Activated T-helper 17 cell treated with anti-CD3 and anti-CD28 coated beads, Interleukin-2, amount 50 U/mL, for 72 hours (primary cell): ENCODE measurements around the gene MAP4K4. TPM values are rescaled to one million over a fixed set of nuclear protein-coding genes. Genes with fewer than 3 reads are reported as not detected.

Experiments used
- ATAC-seq: fragments of 150-1000 bp; cut with Tn5 transposase; replicated peaks from 2 replicates; pipeline ENCODE4 v1.10.0; 2021; ENCODE audit warnings: mild to moderate bottlenecking, moderate library complexity
- H3K27ac Mint-ChIP-seq: one replicate; pipeline ENCODE4 v1.8.0; 2022; ENCODE audit warnings: mixed read lengths
- H3K27me3 Mint-ChIP-seq: one replicate; pipeline ENCODE4 v1.8.0; 2022; ENCODE audit warnings: mixed read lengths
- H3K36me3 Mint-ChIP-seq: one replicate; pipeline ENCODE4 v1.8.0; 2022; ENCODE audit warnings: low read depth, mild to moderate bottlenecking, mixed read lengths
- H3K4me1 Mint-ChIP-seq: one replicate; pipeline ENCODE4 v1.8.0; 2022; ENCODE audit warnings: mixed read lengths
- H3K4me3 Mint-ChIP-seq: one replicate; pipeline ENCODE4 v1.8.0; 2022; ENCODE audit warnings: mild to moderate bottlenecking, mixed read lengths
- H3K9me3 Mint-ChIP-seq: one replicate; pipeline ENCODE4 v1.8.0; 2022; ENCODE audit warnings: mixed read lengths
- total RNA-seq, 2 donors: library from RNA; stranded (reverse); gene quantifications; one replicate each; pipeline ENCODE4 v1.2.3, GENCODE V29; 2022

Gene MAP4K4
- total RNA-seq, 2 donors from 2014 or later, result 26.4 to 54.9 TPM

GRCh38 chr2:101816598-101816997, 119.1 kb downstream of the MAP4K4 start:
- H3K27ac Mint-ChIP-seq, result no peak overlapping the region
- H3K36me3 Mint-ChIP-seq, result no peaks in the 10 kb centered on the region
- H3K9me3 Mint-ChIP-seq, result no peaks in the 10 kb centered on the region
- ATAC-seq, result no peak
- no peak overlapping the region for H3K4me3 Mint-ChIP-seq
- no peaks in the 10 kb centered on the region for H3K27me3 Mint-ChIP-seq
- H3K4me1 Mint-ChIP-seq, result peaks cover 56% of the 10 kb centered on the region

- no peaks in the 10 kb centered on the region for H3K27me3 Mint-ChIP-seq
- H3K9me3 Mint-ChIP-seq, result no peaks in the 10 kb centered on the region
- H3K27ac Mint-ChIP-seq, result no peak overlapping the region
- H3K4me3 Mint-ChIP-seq, result no peak overlapping the region
- no peaks in the 10 kb centered on the region for H3K36me3 Mint-ChIP-seq
- peaks cover 51% of the 10 kb centered on the region for H3K4me1 Mint-ChIP-seq
- no peak for ATAC-seq
Measured at GRCh38 chr2:101817481-101817880, 120.0 kb downstream of the MAP4K4 start.

GRCh38 chr2:101818531-101819451, 121.3 kb downstream of the MAP4K4 start:
- peak; percentile 50 for ATAC-seq
- peak overlapping the region; percentile 18 for H3K27ac Mint-ChIP-seq
- H3K4me1 Mint-ChIP-seq, result peaks cover 57% of the 10 kb centered on the region
- no peaks in the 10 kb centered on the region for H3K9me3 Mint-ChIP-seq
- peak overlapping the region; percentile 2 for H3K4me3 Mint-ChIP-seq
- H3K27me3 Mint-ChIP-seq, result no peaks in the 10 kb centered on the region
- no peaks in the 10 kb centered on the region for H3K36me3 Mint-ChIP-seq

- peak; percentile 86 for ATAC-seq
- Mint-ChIP-seq H3K9me3 (no peaks in the 10 kb centered on the region), H3K27me3 (no peaks in the 10 kb centered on the region), H3K36me3 (peaks cover 12% of the 10 kb centered on the region), H3K27ac (no peak overlapping the region), H3K4me1 (peaks cover 49% of the 10 kb centered on the region), H3K4me3 (peak overlapping the region; percentile 20)
Measured at GRCh38 chr2:101820519-101820918, 123.0 kb downstream of the MAP4K4 start.

GRCh38 chr2:101821059-101821805, 123.7 kb downstream of the MAP4K4 start:
- H3K27ac Mint-ChIP-seq, result no peak overlapping the region
- peaks cover 44% of the 10 kb centered on the region for H3K4me1 Mint-ChIP-seq
- no peaks in the 10 kb centered on the region for H3K9me3 Mint-ChIP-seq
- ATAC-seq, result no peak
- H3K4me3 Mint-ChIP-seq, result no peak overlapping the region
- H3K27me3 Mint-ChIP-seq, result no peaks in the 10 kb centered on the region
- peaks cover 18% of the 10 kb centered on the region for H3K36me3 Mint-ChIP-seq

- no peak for ATAC-seq
- H3K27ac Mint-ChIP-seq, result no peak overlapping the region
- H3K4me3 Mint-ChIP-seq, result no peak overlapping the region
- no peaks in the 10 kb centered on the region for H3K9me3 Mint-ChIP-seq
- H3K27me3 Mint-ChIP-seq, result no peaks in the 10 kb centered on the region
- peaks cover 24% of the 10 kb centered on the region for H3K36me3 Mint-ChIP-seq
- peaks cover 43% of the 10 kb centered on the region for H3K4me1 Mint-ChIP-seq
Measured at GRCh38 chr2:101821828-101822458, 124.4 kb downstream of the MAP4K4 start.

- Mint-ChIP-seq H3K27me3 (no peaks in the 10 kb centered on the region), H3K9me3 (no peaks in the 10 kb centered on the region), H3K4me1 (peaks cover 44% of the 10 kb centered on the region), H3K27ac (peak overlapping the region; percentile 49), H3K36me3 (peaks cover 38% of the 10 kb centered on the region), H3K4me3 (peak overlapping the region; percentile 65)
- ATAC-seq, result peak; percentile 73
Measured at GRCh38 chr2:101823347-101823791, 125.9 kb downstream of the MAP4K4 start.

GRCh38 chr2:101823859-101824258, 126.4 kb downstream of the MAP4K4 start:
- no peaks in the 10 kb centered on the region for H3K9me3 Mint-ChIP-seq
- H3K27ac Mint-ChIP-seq, result peak overlapping the region; percentile 49
- peaks cover 43% of the 10 kb centered on the region for H3K36me3 Mint-ChIP-seq
- no peaks in the 10 kb centered on the region for H3K27me3 Mint-ChIP-seq
- peak overlapping the region; percentile 65 for H3K4me3 Mint-ChIP-seq
- ATAC-seq, result no peak
- H3K4me1 Mint-ChIP-seq, result peaks cover 48% of the 10 kb centered on the region

- peaks cover 71% of the 10 kb centered on the region for H3K36me3 Mint-ChIP-seq
- H3K27ac Mint-ChIP-seq, result no peak overlapping the region
- H3K4me3 Mint-ChIP-seq, result peak overlapping the region; percentile 58
- H3K4me1 Mint-ChIP-seq, result peaks cover 62% of the 10 kb centered on the region
- no peak for ATAC-seq
- H3K9me3 Mint-ChIP-seq, result no peaks in the 10 kb centered on the region
- H3K27me3 Mint-ChIP-seq, result no peaks in the 10 kb centered on the region
Measured at GRCh38 chr2:101826716-101827115, 129.2 kb downstream of the MAP4K4 start.

- peaks cover 74% of the 10 kb centered on the region for H3K36me3 Mint-ChIP-seq
- H3K9me3 Mint-ChIP-seq, result no peaks in the 10 kb centered on the region
- no peak for ATAC-seq
- H3K27ac Mint-ChIP-seq, result no peak overlapping the region
- H3K27me3 Mint-ChIP-seq, result no peaks in the 10 kb centered on the region
- peaks cover 62% of the 10 kb centered on the region for H3K4me1 Mint-ChIP-seq
- H3K4me3 Mint-ChIP-seq, result peak overlapping the region; percentile 58
Measured at GRCh38 chr2:101827246-101827645, 129.7 kb downstream of the MAP4K4 start.

GRCh38 chr2:101828257-101828656, 130.8 kb downstream of the MAP4K4 start:
- H3K4me1 Mint-ChIP-seq, result peaks cover 53% of the 10 kb centered on the region
- H3K4me3 Mint-ChIP-seq, result peak overlapping the region; percentile 58
- H3K9me3 Mint-ChIP-seq, result no peaks in the 10 kb centered on the region
- peak overlapping the region; percentile 61 for H3K27ac Mint-ChIP-seq
- H3K27me3 Mint-ChIP-seq, result no peaks in the 10 kb centered on the region
- ATAC-seq, result peak; percentile 39
- peaks cover 81% of the 10 kb centered on the region for H3K36me3 Mint-ChIP-seq

GRCh38 chr2:101828673-101829334, 131.3 kb downstream of the MAP4K4 start:
- peaks cover 48% of the 10 kb centered on the region for H3K4me1 Mint-ChIP-seq
- peaks cover 81% of the 10 kb centered on the region for H3K36me3 Mint-ChIP-seq
- no peaks in the 10 kb centered on the region for H3K9me3 Mint-ChIP-seq
- H3K27me3 Mint-ChIP-seq, result no peaks in the 10 kb centered on the region
- no peak for ATAC-seq
- peak overlapping the region; percentile 61 for H3K27ac Mint-ChIP-seq
- H3K4me3 Mint-ChIP-seq, result peak overlapping the region; percentile 58

- peaks cover 47% of the 10 kb centered on the region for H3K4me1 Mint-ChIP-seq
- peak overlapping the region; percentile 58 for H3K4me3 Mint-ChIP-seq
- H3K9me3 Mint-ChIP-seq, result no peaks in the 10 kb centered on the region
- no peak for ATAC-seq
- H3K27me3 Mint-ChIP-seq, result no peaks in the 10 kb centered on the region
- peaks cover 80% of the 10 kb centered on the region for H3K36me3 Mint-ChIP-seq
- H3K27ac Mint-ChIP-seq, result peak overlapping the region; percentile 70
Measured at GRCh38 chr2:101829429-101829828, 131.9 kb downstream of the MAP4K4 start.

GRCh38 chr2:101830146-101830545, 132.6 kb downstream of the MAP4K4 start:
- Mint-ChIP-seq H3K4me1 (peaks cover 47% of the 10 kb centered on the region), H3K4me3 (peak overlapping the region; percentile 58), H3K9me3 (no peaks in the 10 kb centered on the region), H3K36me3 (peaks cover 83% of the 10 kb centered on the region), H3K27ac (peak overlapping the region; percentile 70), H3K27me3 (no peaks in the 10 kb centered on the region)
- peak; percentile 60 for ATAC-seq
